ENCODE data around the gene GREB1.

Gene GREB1

DNA sequence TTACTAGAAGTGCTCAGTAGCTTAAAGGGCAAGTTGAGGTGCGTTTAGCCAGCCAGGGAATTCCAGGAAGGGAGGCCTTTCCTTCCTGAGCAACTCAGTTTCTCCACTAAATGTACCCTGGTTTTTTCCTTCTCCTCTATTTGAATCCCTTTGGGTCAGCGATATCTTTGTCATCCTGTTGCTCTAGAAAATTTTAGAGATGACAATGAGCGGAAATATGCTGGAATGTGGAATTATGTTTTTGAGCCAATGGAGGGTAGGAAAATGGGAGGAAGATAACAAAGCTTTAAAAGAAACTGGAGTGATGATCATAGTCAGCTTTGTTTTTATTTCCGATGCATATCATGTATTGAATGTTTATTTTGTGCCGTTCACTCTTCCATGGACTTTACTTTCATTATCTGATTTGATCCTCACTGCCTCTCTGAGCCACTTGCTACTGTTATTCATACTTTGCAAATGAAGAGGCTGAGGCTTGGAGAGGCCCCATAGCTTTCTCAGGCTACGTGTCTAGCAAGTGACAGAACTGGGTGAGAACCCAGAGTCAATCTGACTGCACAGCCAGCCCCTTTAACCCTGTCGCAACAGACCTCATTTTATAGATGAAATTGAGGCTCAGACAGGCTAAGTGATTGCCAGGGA is 68.8 kb downstream of the GREB1 start:
- TF ChIP-seq NFIC (IDR thresholded peaks at IDR 0.05), result no peak
- TF ChIP-seq, protein P1, sequence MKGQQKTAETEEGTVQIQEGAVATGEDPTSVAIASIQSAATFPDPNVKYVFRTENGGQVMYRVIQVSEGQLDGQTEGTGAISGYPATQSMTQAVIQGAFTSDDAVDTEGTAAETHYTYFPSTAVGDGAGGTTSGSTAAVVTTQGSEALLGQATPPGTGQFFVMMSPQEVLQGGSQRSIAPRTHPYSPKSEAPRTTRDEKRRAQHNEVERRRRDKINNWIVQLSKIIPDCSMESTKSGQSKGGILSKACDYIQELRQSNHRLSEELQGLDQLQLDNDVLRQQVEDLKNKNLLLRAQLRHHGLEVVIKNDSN (IDR thresholded peaks at IDR 0.05), result no peak
- TF ChIP-seq EP300 (IDR thresholded peaks at IDR 0.05; ENCODE audit: borderline replicate concordance), result no peak
- no peak for TF ChIP-seq YY1 (IDR thresholded peaks at IDR 0.05; ENCODE audit: low read depth)
- no peak for TF ChIP-seq ZBTB7A (IDR thresholded peaks at IDR 0.05; ENCODE audit: low read depth)
- no peak for TF ChIP-seq EGR1 (IDR thresholded peaks at IDR 0.05)
- no peak for TF ChIP-seq FOXM1 (IDR thresholded peaks at IDR 0.05; ENCODE audit: borderline replicate concordance, low read depth)
- TF ChIP-seq TCF12 (IDR thresholded peaks at IDR 0.05; ENCODE audit: low read depth), result no peak
- TF ChIP-seq CREB1 (IDR thresholded peaks at IDR 0.05; ENCODE audit: low read depth), result no peak
- no peak for TF ChIP-seq TAF1 (IDR thresholded peaks at IDR 0.05; ENCODE audit: low read depth)
- TF ChIP-seq RAD21 (IDR thresholded peaks at IDR 0.05; ENCODE audit: low read depth), result no peak
- TF ChIP-seq, protein P2, sequence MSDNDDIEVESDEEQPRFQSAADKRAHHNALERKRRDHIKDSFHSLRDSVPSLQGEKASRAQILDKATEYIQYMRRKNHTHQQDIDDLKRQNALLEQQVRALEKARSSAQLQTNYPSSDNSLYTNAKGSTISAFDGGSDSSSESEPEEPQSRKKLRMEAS (IDR thresholded peaks at IDR 0.05), result no peak
- TF ChIP-seq, protein P3, sequence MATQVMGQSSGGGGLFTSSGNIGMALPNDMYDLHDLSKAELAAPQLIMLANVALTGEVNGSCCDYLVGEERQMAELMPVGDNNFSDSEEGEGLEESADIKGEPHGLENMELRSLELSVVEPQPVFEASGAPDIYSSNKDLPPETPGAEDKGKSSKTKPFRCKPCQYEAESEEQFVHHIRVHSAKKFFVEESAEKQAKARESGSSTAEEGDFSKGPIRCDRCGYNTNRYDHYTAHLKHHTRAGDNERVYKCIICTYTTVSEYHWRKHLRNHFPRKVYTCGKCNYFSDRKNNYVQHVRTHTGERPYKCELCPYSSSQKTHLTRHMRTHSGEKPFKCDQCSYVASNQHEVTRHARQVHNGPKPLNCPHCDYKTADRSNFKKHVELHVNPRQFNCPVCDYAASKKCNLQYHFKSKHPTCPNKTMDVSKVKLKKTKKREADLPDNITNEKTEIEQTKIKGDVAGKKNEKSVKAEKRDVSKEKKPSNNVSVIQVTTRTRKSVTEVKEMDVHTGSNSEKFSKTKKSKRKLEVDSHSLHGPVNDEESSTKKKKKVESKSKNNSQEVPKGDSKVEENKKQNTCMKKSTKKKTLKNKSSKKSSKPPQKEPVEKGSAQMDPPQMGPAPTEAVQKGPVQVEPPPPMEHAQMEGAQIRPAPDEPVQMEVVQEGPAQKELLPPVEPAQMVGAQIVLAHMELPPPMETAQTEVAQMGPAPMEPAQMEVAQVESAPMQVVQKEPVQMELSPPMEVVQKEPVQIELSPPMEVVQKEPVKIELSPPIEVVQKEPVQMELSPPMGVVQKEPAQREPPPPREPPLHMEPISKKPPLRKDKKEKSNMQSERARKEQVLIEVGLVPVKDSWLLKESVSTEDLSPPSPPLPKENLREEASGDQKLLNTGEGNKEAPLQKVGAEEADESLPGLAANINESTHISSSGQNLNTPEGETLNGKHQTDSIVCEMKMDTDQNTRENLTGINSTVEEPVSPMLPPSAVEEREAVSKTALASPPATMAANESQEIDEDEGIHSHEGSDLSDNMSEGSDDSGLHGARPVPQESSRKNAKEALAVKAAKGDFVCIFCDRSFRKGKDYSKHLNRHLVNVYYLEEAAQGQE (IDR thresholded peaks at IDR 0.05; ENCODE audit: low read depth), result no peak
- no peak for TF ChIP-seq TEAD4 (IDR thresholded peaks at IDR 0.05)
- no peak for TF ChIP-seq CEBPB (IDR thresholded peaks at IDR 0.05)

DNA sequence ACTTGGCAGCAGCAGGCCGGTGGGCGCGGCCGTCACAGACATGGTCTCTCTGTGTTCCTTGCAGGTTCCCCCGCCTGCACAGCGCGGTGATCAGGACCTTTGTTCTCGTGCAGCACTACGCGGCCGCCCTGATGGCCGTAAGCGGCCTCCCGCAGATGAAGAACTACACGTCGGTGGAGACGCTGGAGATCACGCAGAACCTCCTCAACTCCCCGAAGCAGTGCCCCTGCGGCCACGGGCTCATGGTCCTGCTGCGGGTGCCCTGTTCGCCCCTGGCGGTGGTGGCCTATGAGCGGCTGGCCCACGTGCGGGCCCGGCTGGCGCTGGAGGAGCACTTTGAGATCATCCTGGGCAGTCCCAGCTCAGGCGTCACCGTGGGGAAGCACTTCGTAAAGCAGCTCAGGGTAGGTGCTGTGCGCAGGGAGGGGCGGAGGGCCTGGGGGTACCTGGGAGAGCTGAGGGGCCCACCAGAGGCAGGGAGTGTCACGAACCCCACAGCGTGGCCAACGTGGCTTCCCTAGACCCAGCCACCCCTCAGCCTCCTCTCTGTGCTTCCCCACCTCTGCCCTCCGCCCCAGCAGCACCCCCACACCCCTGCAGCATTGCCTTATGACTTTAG is 76.9 kb downstream of the GREB1 start:
- TF ChIP-seq, protein P3 (IDR thresholded peaks at IDR 0.05; ENCODE audit: low read depth), result no peak
- TF ChIP-seq CREB1 (IDR thresholded peaks at IDR 0.05; ENCODE audit: low read depth) (no peak), TEAD4 (IDR thresholded peaks at IDR 0.05) (no peak), RAD21 (IDR thresholded peaks at IDR 0.05; ENCODE audit: low read depth) (no peak), TAF1 (IDR thresholded peaks at IDR 0.05; ENCODE audit: low read depth) (no peak), CEBPB (IDR thresholded peaks at IDR 0.05) (no peak), NFIC (IDR thresholded peaks at IDR 0.05) (no peak), YY1 (IDR thresholded peaks at IDR 0.05; ENCODE audit: low read depth) (no peak), TCF12 (IDR thresholded peaks at IDR 0.05; ENCODE audit: low read depth) (no peak), EP300 (IDR thresholded peaks at IDR 0.05; ENCODE audit: borderline replicate concordance) (no peak), EGR1 (IDR thresholded peaks at IDR 0.05) (no peak), ZBTB7A (IDR thresholded peaks at IDR 0.05; ENCODE audit: low read depth) (no peak), FOXM1 (IDR thresholded peaks at IDR 0.05; ENCODE audit: borderline replicate concordance, low read depth) (no peak)
- TF ChIP-seq, protein P2 (IDR thresholded peaks at IDR 0.05), result no peak
- TF ChIP-seq, protein P1 (IDR thresholded peaks at IDR 0.05), result no peak

DNA sequence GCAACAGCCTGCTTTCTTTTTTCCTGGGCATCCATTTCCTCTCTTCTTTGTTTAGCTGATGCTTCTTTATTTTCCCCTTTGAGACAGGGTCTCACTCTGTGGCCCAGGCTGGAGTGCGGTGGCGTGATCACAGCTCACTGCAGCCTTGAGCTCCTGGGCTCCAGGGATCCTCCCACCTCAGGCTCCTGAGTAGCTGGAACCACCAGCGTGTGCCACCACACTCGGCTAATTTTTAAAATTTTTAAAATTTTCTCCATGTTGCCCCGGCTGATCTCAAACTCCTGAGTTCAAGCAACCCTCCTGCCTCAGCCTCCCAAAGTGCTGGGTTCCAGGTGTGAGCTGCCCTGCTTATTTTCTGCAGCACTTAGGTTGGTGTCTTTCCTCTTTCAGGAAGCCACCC is 77.4 kb downstream of the GREB1 start:
- no peak for TF ChIP-seq TAF1 (IDR thresholded peaks at IDR 0.05; ENCODE audit: low read depth)
- TF ChIP-seq CEBPB (IDR thresholded peaks at IDR 0.05), result no peak
- TF ChIP-seq, protein P3 (IDR thresholded peaks at IDR 0.05; ENCODE audit: low read depth), result no peak
- TF ChIP-seq ZBTB7A (IDR thresholded peaks at IDR 0.05; ENCODE audit: low read depth), result no peak
- no peak for TF ChIP-seq EP300 (IDR thresholded peaks at IDR 0.05; ENCODE audit: borderline replicate concordance)
- TF ChIP-seq TCF12 (IDR thresholded peaks at IDR 0.05; ENCODE audit: low read depth), result no peak
- TF ChIP-seq, protein P1 (IDR thresholded peaks at IDR 0.05), result no peak
- TF ChIP-seq, protein P2 (IDR thresholded peaks at IDR 0.05), result no peak
- TF ChIP-seq YY1 (IDR thresholded peaks at IDR 0.05; ENCODE audit: low read depth), result no peak
- TF ChIP-seq TEAD4 (IDR thresholded peaks at IDR 0.05), result no peak
- TF ChIP-seq NFIC (IDR thresholded peaks at IDR 0.05), result no peak
- no peak for TF ChIP-seq RAD21 (IDR thresholded peaks at IDR 0.05; ENCODE audit: low read depth)
- no peak for TF ChIP-seq FOXM1 (IDR thresholded peaks at IDR 0.05; ENCODE audit: borderline replicate concordance, low read depth)
- TF ChIP-seq EGR1 (IDR thresholded peaks at IDR 0.05), result no peak
- TF ChIP-seq CREB1 (IDR thresholded peaks at IDR 0.05; ENCODE audit: low read depth), result no peak
